Measurements from ENCODE around the gene KRT79. TPM values are rescaled to one million over a fixed set of nuclear protein-coding genes. Genes with fewer than 3 reads are reported as not detected.
A peak's percentile ranks its signal among the peaks of the same experiment; 100 is the strongest.

KRT79 gene
- total RNA-seq, 6 experiments from 2014 or later: not detected

GRCh38 chr12:52810554-52810953, 23.6 kb downstream of the KRT79 start:
- TF ChIP-seq CTCF (IDR thresholded peaks at IDR 0.05) (no peak), POLR2A (IDR thresholded peaks at IDR 0.05) (no peak)
- no peak for DNase-seq
- no peaks in the 10 kb centered on the region for H3K27me3 ChIP-seq
- no peaks in the 10 kb centered on the region for H3K4me1 ChIP-seq
- H3K36me3 ChIP-seq: no peaks in the 10 kb centered on the region
- 27% methylated on average over 4 of the region's 5 CpGs for WGBS (ENCODE audit: insufficient coverage, low coverage, low lambda C conversion rate, missing lambda C conversion rate)
- no peak overlapping the region for H3K27ac ChIP-seq
- no peak overlapping the region for H3K4me3 ChIP-seq
- no peak for ATAC-seq
- intact Hi-C loops (cut with DNase I): no loop called here
- H3K9me3 ChIP-seq: no peaks in the 10 kb centered on the region

- H3K4me1 ChIP-seq: no peaks in the 10 kb centered on the region
- H3K27ac ChIP-seq: no peak overlapping the region
- intact Hi-C loops (cut with DNase I): no loop called here
- no peaks in the 10 kb centered on the region for H3K36me3 ChIP-seq
- 43% methylated on average over 6 of the region's 7 CpGs for WGBS (ENCODE audit: insufficient coverage, low coverage, low lambda C conversion rate, missing lambda C conversion rate)
- no peak overlapping the region for H3K4me3 ChIP-seq
- ATAC-seq: no peak
- no peaks in the 10 kb centered on the region for H3K27me3 ChIP-seq
- no peak for DNase-seq
- TF ChIP-seq POLR2A (IDR thresholded peaks at IDR 0.05) (no peak), CTCF (IDR thresholded peaks at IDR 0.05) (no peak)
- H3K9me3 ChIP-seq: no peaks in the 10 kb centered on the region
Measured at GRCh38 chr12:52809166-52809565, 24.9 kb downstream of the KRT79 start.

- ATAC-seq (no peak), DNase-seq (peak in 1 of 3 donors; percentile 18)
- H3K9me3 ChIP-seq: no peaks in the 10 kb centered on the region
- H3K27ac ChIP-seq: no peak overlapping the region
- no peak overlapping the region for H3K4me3 ChIP-seq
- WGBS (ENCODE audit: insufficient coverage, low coverage, low lambda C conversion rate, missing lambda C conversion rate): 67% methylated on average over 5 of the region's 8 CpGs
- H3K36me3 ChIP-seq: no peaks in the 10 kb centered on the region
- no peaks in the 10 kb centered on the region for H3K4me1 ChIP-seq
- no peaks in the 10 kb centered on the region for H3K27me3 ChIP-seq
- intact Hi-C loops (cut with DNase I): no loop called here
- TF ChIP-seq POLR2A (IDR thresholded peaks at IDR 0.05) (no peak), CTCF (IDR thresholded peaks at IDR 0.05) (no peak)
Measured at GRCh38 chr12:52808573-52809160, 25.4 kb downstream of the KRT79 start.

GRCh38 chr12:52807544-52808470, 26.3 kb downstream of the KRT79 start:
- 52% methylated on average over 3 of the region's 16 CpGs for WGBS (ENCODE audit: insufficient coverage, low coverage, low lambda C conversion rate, missing lambda C conversion rate)
- H3K27ac ChIP-seq: no peak overlapping the region
- H3K36me3 ChIP-seq: no peaks in the 10 kb centered on the region
- intact Hi-C loops (cut with DNase I): no loop called here
- H3K4me3 ChIP-seq: no peak overlapping the region
- TF ChIP-seq POLR2A (IDR thresholded peaks at IDR 0.05) (no peak), CTCF (IDR thresholded peaks at IDR 0.05) (no peak)
- no peaks in the 10 kb centered on the region for H3K27me3 ChIP-seq
- ATAC-seq: no peak
- peak in 1 of 3 donors; percentile 35 for DNase-seq
- H3K4me1 ChIP-seq: no peaks in the 10 kb centered on the region
- no peaks in the 10 kb centered on the region for H3K9me3 ChIP-seq
